GM23338 (cell line): Measurements from ENCODE around the gene KCNJ6. TPM values are rescaled to one million over a fixed set of nuclear protein-coding genes. Genes with fewer than 3 reads are reported as not detected.

Source experiments
- ATAC-seq: fragments of 200-7000 bp; cut with Tn5 transposase; 3 replicates; pipeline ENCODE4 v1.9.1; 2020
- DNase-seq: peaks from one replicate; pipeline ENCODE4 v3.0.0-alpha.2; 2015; ENCODE audit warnings: low spot score
- H2AFZ ChIP-seq: fragments of 200-600 bp; sonication (generic); 2 replicates; pipeline ENCODE4 v1.8.0; 2016; ENCODE audit warnings: antibody characterized with exemption, mild to moderate bottlenecking, moderate library complexity
- H3F3A ChIP-seq: fragments of 200-600 bp; sonication (generic); replicated peaks from 2 replicates; pipeline ENCODE4 v1.8.0; 2017; ENCODE audit warnings: antibody characterized with exemption, mixed run types, low read depth
- H3K27ac ChIP-seq: fragments of 200-600 bp; sonication (generic); 2 replicates; pipeline ENCODE4 v1.6.1; 2016; ENCODE audit warnings: low read depth
- H3K27me3 ChIP-seq: fragments of 200-600 bp; sonication (generic); 2 replicates; pipeline ENCODE4 v1.8.0; 2016; ENCODE audit warnings: mild to moderate bottlenecking, mixed run types, moderate library complexity; ENCODE audit not compliant: insufficient read depth
- H3K36me3 ChIP-seq: fragments of 200-600 bp; sonication (generic); 2 replicates; pipeline ENCODE4 v1.8.0; 2016; ENCODE audit warnings: mild to moderate bottlenecking; ENCODE audit not compliant: insufficient read depth
- H3K4me1 ChIP-seq: fragments of 200-600 bp; sonication (generic); 2 replicates; pipeline ENCODE4 v1.8.0; 2016; ENCODE audit warnings: mild to moderate bottlenecking, moderate library complexity; ENCODE audit not compliant: insufficient read depth
- H3K4me2 ChIP-seq: fragments of 200-600 bp; sonication (generic); 2 replicates; pipeline ENCODE4 v1.7.1; 2017; ENCODE audit warnings: mixed run types
- H3K4me3 ChIP-seq: fragments of 200-600 bp; sonication (generic); 2 replicates; pipeline ENCODE4 v1.6.1; 2016; ENCODE audit warnings: mixed run types
- H3K79me2 ChIP-seq: fragments of 200-600 bp; sonication (generic); replicated peaks from 2 replicates; pipeline ENCODE4 v1.8.0; 2017; ENCODE audit warnings: mild to moderate bottlenecking; ENCODE audit not compliant: insufficient read depth
- H3K9me2 ChIP-seq: fragments of 200-600 bp; sonication (generic); 2 replicates; pipeline ENCODE4 v1.8.0; 2017; ENCODE audit not compliant: insufficient read depth
- H4K20me1 ChIP-seq: fragments of 200-600 bp; sonication (generic); replicated peaks from 2 replicates; pipeline ENCODE4 v1.8.0; 2017; ENCODE audit warnings: mild to moderate bottlenecking; ENCODE audit not compliant: insufficient read depth
- H3K27ac Mint-ChIP-seq: 2 replicates; pipeline ENCODE4 v1.8.0; 2020; ENCODE audit warnings: inconsistent platforms, mild to moderate bottlenecking, moderate library complexity, mixed read lengths
- H3K27me3 Mint-ChIP-seq: 3 replicates; pipeline ENCODE4 v1.8.0; 2022; ENCODE audit warnings: low read depth, mild to moderate bottlenecking, moderate library complexity, mixed read lengths, inconsistent platforms; ENCODE audit not compliant: insufficient read depth, poor library complexity
- H3K36me3 Mint-ChIP-seq: 3 replicates; pipeline ENCODE4 v1.8.0; 2021; ENCODE audit warnings: low read depth, mild to moderate bottlenecking, inconsistent platforms, moderate library complexity, mixed read lengths
- H3K4me1 Mint-ChIP-seq: 3 replicates; pipeline ENCODE4 v1.8.0; 2020; ENCODE audit warnings: mild to moderate bottlenecking, inconsistent platforms, mixed read lengths
- H3K4me3 Mint-ChIP-seq: 3 replicates; pipeline ENCODE4 v1.8.0; 2021; ENCODE audit warnings: moderate library complexity, mild to moderate bottlenecking, inconsistent platforms, mixed read lengths
- H3K9me3 Mint-ChIP-seq: 3 replicates; pipeline ENCODE4 v1.8.0; 2020; ENCODE audit warnings: moderate library complexity, mild to moderate bottlenecking, inconsistent platforms, mixed read lengths
- CREB1 ChIP-seq: fragments of 250-450 bp; sonication (Bioruptor Pico); IDR thresholded peaks from 2 replicates; pipeline ENCODE4 v1.5.0; 2020; ENCODE audit warnings: low read depth, mild to moderate bottlenecking, moderate library complexity
- ETS1 ChIP-seq: IDR thresholded peaks from 2 replicates; pipeline ENCODE4 v1.6.1; 2016; ENCODE audit warnings: antibody characterized with exemption
- EZH2 ChIP-seq: fragments of 200-600 bp; sonication (generic); IDR thresholded peaks from one replicate; pipeline ENCODE4 v1.8.0; 2017; ENCODE audit warnings: antibody characterized with exemption, mild to moderate bottlenecking, low read depth; ENCODE audit not compliant: unreplicated experiment
- EZH2phosphoT487 ChIP-seq: fragments of 200-600 bp; sonication (generic); IDR thresholded peaks from one replicate; pipeline ENCODE4 v1.8.1; 2018; ENCODE audit warnings: antibody characterized with exemption; ENCODE audit not compliant: unreplicated experiment
- JUNB ChIP-seq: IDR thresholded peaks from one replicate; pipeline ENCODE4 v1.6.1; 2016; ENCODE audit warnings: antibody characterized with exemption; ENCODE audit not compliant: unreplicated experiment
- NANOG ChIP-seq: IDR thresholded peaks from 2 replicates; pipeline ENCODE4 v1.6.1; 2016; ENCODE audit warnings: antibody characterized with exemption, borderline replicate concordance
- POLR2AphosphoS5 ChIP-seq: IDR thresholded peaks from 2 replicates; pipeline ENCODE4 v1.6.1; 2016; ENCODE audit warnings: antibody characterized with exemption, low read depth
- STAT1 ChIP-seq: IDR thresholded peaks from one replicate; pipeline ENCODE4 v1.6.1; 2016; ENCODE audit warnings: antibody characterized with exemption; ENCODE audit not compliant: unreplicated experiment
- ZNF114 ChIP-seq: fragments of 250-450 bp; sonication (Bioruptor Pico); IDR thresholded peaks from 2 replicates; pipeline ENCODE4 v1.5.0; 2020; ENCODE audit warnings: mild to moderate bottlenecking, moderate library complexity
- ZNF331 ChIP-seq: fragments of 250-450 bp; sonication (Bioruptor Pico); IDR thresholded peaks from 2 replicates; pipeline ENCODE4 v1.5.0; 2020; ENCODE audit warnings: low read depth, mild to moderate bottlenecking, moderate library complexity
- ZNF462 ChIP-seq: fragments of 250-450 bp; sonication (Bioruptor Pico); IDR thresholded peaks from 2 replicates; pipeline ENCODE4 v1.5.0; 2020; ENCODE audit warnings: mild to moderate bottlenecking, moderate library complexity
- polyA plus RNA-seq: library from polyadenylated mRNA; unstranded; fragments of >200 nt; fragmentation: Nextera tagmentation; extraction: Ambion mirVana; gene quantifications from 2 replicates; pipeline ENCODE4 v1.2.1, GENCODE V29; 2016
- total RNA-seq: library from RNA; depleted of rRNA; stranded (reverse); fragments of >200 nt; shearing (Covaris generic); gene quantifications from 2 replicates; pipeline ENCODE4 v1.2.3, GENCODE V29; 2014
- TF ChIP-seq, protein P1 (sequence below): IDR thresholded peaks from one replicate; pipeline ENCODE4 v1.6.1; 2018; ENCODE audit warnings: antibody characterized with exemption; ENCODE audit not compliant: unreplicated experiment
- TF ChIP-seq, protein P2 (sequence below), 2 experiments: fragments of 200-600 bp in 1 of 2; sonication (generic) in 1 of 2; conservative IDR thresholded peaks; 2 replicates each; pipeline versions ENCODE4 v1.5.1 to v1.6.1; 2016 to 2017; ENCODE audit warnings: antibody characterized with exemption in 2 of 2, low read depth in 2 of 2, mild to moderate bottlenecking in 2 of 2, moderate library complexity in 1 of 2

KCNJ6 gene
- total and polyA plus RNA-seq, 2 experiments from 2014 or later: 0.48 to 0.52 TPM

DNA sequence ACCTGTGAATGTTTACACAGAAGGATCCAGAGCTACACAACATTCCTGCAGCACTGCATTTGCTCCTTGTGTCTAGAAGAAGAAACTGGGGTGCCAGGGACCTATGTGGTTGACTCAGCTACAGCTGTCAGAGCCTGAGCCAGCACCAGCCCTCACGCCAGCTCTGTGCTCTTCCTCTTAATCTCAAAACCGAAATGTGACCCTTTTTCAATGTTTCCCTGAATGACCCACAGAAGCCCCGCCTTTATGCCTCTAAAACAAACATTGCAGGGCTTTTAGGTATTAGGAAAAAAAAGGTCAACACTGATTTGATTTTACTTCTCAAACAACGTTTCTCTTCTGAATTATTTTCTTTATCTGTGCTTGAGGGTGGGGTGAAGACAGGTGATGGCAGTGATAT lies 289.2 kb downstream of the KCNJ6 start:
- Histone ChIP-seq H4K20me1 (no peaks in the 10 kb centered on the region), H3K4me2 (no peak overlapping the region), H3K4me3 (no peak overlapping the region), H3F3A (0 out of 2 replicates have a peak, but pooled peaks cover 5% of the 10 kb centered on the region), H3K9me2 (peaks cover 4% of the 10 kb centered on the region), H3K27me3 (no peaks in the 10 kb centered on the region), H3K27ac (no peak overlapping the region), H3K4me1 (peaks cover 29% of the 10 kb centered on the region), H3K79me2 (no peaks in the 10 kb centered on the region), H3K36me3 (peaks cover 3% of the 10 kb centered on the region; the same call in 1 of the 2 replicates), H2AFZ (no peak overlapping the region)
- no peak overlapping the region for H3K4me3 Mint-ChIP-seq
- H3K36me3 Mint-ChIP-seq: peaks cover 14% of the 10 kb centered on the region
- peaks cover 44% of the 10 kb centered on the region for H3K4me1 Mint-ChIP-seq
- H3K9me3 Mint-ChIP-seq: peaks cover 14% of the 10 kb centered on the region
- no peak overlapping the region for H3K27ac Mint-ChIP-seq
- TF ChIP-seq, protein P1, sequence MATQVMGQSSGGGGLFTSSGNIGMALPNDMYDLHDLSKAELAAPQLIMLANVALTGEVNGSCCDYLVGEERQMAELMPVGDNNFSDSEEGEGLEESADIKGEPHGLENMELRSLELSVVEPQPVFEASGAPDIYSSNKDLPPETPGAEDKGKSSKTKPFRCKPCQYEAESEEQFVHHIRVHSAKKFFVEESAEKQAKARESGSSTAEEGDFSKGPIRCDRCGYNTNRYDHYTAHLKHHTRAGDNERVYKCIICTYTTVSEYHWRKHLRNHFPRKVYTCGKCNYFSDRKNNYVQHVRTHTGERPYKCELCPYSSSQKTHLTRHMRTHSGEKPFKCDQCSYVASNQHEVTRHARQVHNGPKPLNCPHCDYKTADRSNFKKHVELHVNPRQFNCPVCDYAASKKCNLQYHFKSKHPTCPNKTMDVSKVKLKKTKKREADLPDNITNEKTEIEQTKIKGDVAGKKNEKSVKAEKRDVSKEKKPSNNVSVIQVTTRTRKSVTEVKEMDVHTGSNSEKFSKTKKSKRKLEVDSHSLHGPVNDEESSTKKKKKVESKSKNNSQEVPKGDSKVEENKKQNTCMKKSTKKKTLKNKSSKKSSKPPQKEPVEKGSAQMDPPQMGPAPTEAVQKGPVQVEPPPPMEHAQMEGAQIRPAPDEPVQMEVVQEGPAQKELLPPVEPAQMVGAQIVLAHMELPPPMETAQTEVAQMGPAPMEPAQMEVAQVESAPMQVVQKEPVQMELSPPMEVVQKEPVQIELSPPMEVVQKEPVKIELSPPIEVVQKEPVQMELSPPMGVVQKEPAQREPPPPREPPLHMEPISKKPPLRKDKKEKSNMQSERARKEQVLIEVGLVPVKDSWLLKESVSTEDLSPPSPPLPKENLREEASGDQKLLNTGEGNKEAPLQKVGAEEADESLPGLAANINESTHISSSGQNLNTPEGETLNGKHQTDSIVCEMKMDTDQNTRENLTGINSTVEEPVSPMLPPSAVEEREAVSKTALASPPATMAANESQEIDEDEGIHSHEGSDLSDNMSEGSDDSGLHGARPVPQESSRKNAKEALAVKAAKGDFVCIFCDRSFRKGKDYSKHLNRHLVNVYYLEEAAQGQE: no peak
- no peak for TF ChIP-seq EZH2phosphoT487
- TF ChIP-seq POLR2AphosphoS5: no peak
- no peak for TF ChIP-seq ZNF462
- TF ChIP-seq NANOG: no peak
- TF ChIP-seq CREB1 (CRISPR knock-in tag): no peak
- TF ChIP-seq, protein P2, sequence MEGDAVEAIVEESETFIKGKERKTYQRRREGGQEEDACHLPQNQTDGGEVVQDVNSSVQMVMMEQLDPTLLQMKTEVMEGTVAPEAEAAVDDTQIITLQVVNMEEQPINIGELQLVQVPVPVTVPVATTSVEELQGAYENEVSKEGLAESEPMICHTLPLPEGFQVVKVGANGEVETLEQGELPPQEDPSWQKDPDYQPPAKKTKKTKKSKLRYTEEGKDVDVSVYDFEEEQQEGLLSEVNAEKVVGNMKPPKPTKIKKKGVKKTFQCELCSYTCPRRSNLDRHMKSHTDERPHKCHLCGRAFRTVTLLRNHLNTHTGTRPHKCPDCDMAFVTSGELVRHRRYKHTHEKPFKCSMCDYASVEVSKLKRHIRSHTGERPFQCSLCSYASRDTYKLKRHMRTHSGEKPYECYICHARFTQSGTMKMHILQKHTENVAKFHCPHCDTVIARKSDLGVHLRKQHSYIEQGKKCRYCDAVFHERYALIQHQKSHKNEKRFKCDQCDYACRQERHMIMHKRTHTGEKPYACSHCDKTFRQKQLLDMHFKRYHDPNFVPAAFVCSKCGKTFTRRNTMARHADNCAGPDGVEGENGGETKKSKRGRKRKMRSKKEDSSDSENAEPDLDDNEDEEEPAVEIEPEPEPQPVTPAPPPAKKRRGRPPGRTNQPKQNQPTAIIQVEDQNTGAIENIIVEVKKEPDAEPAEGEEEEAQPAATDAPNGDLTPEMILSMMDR (conservative IDR thresholded peaks at IDR 0.05; ENCODE audit: low read depth in 2 of 2): no peak
- TF ChIP-seq STAT1: no peak
- TF ChIP-seq ETS1: no peak
- TF ChIP-seq JUNB: no peak
- no peak for TF ChIP-seq ZNF114 (CRISPR knock-in tag)
- TF ChIP-seq ZNF331 (CRISPR knock-in tag): no peak
- no peak for TF ChIP-seq EZH2
- DNase-seq: peak; percentile 8
- ATAC-seq: no peak
- peaks cover 6% of the 10 kb centered on the region for H3K27me3 Mint-ChIP-seq
